SK-N-SH treated with all-trans-retinoic acid at 6 μM for 48 hours (cell line): Measurements from ENCODE around the gene KCNA10.

Source experiments
- BACH2 ChIP-seq: fragments of 250-450 bp; sonication (Bioruptor Pico); IDR thresholded peaks from 2 replicates; pipeline ENCODE4 v1.9.0; 2021; ENCODE audit warnings: mild to moderate bottlenecking, borderline replicate concordance
- ESRRG ChIP-seq: fragments of 250-450 bp; sonication (Bioruptor Pico); IDR thresholded peaks from 2 replicates; pipeline ENCODE4 v1.6.1; 2021; ENCODE audit warnings: mild to moderate bottlenecking
- ISL1 ChIP-seq: fragments of 250-450 bp; sonication (Bioruptor Pico); IDR thresholded peaks from 2 replicates; pipeline ENCODE4 v2.1.2; 2022; ENCODE audit warnings: mild to moderate bottlenecking, moderate library complexity
- PPARA ChIP-seq: fragments of 250-450 bp; sonication (Bioruptor Pico); IDR thresholded peaks from 2 replicates; pipeline ENCODE4 v1.5.0; 2020; ENCODE audit warnings: mild to moderate bottlenecking, borderline replicate concordance
- TOX ChIP-seq: fragments of 250-450 bp; sonication (Bioruptor Pico); IDR thresholded peaks from 2 replicates; pipeline ENCODE4 v1.8.0; 2021; ENCODE audit warnings: mild to moderate bottlenecking, moderate library complexity, borderline replicate concordance
- ZNF565 ChIP-seq: fragments of 450-650 bp; formaldehyde crosslinking; conservative IDR thresholded peaks from 2 replicates; pipeline ENCODE4 v1.5.0; 2020; ENCODE audit warnings: low read depth, mild to moderate bottlenecking, moderate library complexity
- ZNF70 ChIP-seq: fragments of 450-650 bp; formaldehyde crosslinking; IDR thresholded peaks from 2 replicates; pipeline ENCODE4 v1.5.0; 2020; ENCODE audit warnings: mild to moderate bottlenecking, moderate library complexity

KCNA10 gene

GRCh38 chr1:110471131-110471530, 47.8 kb downstream of the KCNA10 start (continued):
- TF ChIP-seq BACH2 (CRISPR knock-in tag) (no peak), TOX (no peak), ESRRG (CRISPR knock-in tag) (no peak), ISL1 (CRISPR knock-in tag) (no peak), ZNF70 (no peak), PPARA (CRISPR knock-in tag) (no peak), ZNF565 (no peak)
